ENCODE results near the gene AP3B1. TPM values are rescaled to one million over a fixed set of nuclear protein-coding genes. Genes with fewer than 3 reads are reported as not detected.

The AP3B1 gene
- total and polyA plus RNA-seq, 2 experiments from 2014 or later = 32.1 to 46.3 TPM

DNA sequence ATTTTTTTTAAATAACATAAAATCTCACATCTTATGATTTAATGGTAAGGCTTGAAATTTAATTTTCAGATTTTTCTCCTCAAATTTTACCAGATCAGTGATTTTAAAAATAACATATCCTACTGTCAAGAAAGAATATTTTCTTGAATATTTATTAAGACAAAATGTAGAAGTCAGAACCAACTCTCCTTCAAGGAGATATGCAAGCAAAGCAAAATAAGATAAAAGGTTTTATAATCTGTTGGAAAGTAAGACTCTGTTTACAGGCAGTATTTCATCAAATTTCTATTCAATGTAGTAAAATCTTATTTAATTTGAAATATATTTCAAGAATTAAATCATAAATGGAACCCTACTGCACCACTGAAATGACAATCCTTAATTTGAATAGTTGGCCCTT is 7.3 kb downstream of the AP3B1 start (continued):
- TF ChIP-seq, protein P1, sequence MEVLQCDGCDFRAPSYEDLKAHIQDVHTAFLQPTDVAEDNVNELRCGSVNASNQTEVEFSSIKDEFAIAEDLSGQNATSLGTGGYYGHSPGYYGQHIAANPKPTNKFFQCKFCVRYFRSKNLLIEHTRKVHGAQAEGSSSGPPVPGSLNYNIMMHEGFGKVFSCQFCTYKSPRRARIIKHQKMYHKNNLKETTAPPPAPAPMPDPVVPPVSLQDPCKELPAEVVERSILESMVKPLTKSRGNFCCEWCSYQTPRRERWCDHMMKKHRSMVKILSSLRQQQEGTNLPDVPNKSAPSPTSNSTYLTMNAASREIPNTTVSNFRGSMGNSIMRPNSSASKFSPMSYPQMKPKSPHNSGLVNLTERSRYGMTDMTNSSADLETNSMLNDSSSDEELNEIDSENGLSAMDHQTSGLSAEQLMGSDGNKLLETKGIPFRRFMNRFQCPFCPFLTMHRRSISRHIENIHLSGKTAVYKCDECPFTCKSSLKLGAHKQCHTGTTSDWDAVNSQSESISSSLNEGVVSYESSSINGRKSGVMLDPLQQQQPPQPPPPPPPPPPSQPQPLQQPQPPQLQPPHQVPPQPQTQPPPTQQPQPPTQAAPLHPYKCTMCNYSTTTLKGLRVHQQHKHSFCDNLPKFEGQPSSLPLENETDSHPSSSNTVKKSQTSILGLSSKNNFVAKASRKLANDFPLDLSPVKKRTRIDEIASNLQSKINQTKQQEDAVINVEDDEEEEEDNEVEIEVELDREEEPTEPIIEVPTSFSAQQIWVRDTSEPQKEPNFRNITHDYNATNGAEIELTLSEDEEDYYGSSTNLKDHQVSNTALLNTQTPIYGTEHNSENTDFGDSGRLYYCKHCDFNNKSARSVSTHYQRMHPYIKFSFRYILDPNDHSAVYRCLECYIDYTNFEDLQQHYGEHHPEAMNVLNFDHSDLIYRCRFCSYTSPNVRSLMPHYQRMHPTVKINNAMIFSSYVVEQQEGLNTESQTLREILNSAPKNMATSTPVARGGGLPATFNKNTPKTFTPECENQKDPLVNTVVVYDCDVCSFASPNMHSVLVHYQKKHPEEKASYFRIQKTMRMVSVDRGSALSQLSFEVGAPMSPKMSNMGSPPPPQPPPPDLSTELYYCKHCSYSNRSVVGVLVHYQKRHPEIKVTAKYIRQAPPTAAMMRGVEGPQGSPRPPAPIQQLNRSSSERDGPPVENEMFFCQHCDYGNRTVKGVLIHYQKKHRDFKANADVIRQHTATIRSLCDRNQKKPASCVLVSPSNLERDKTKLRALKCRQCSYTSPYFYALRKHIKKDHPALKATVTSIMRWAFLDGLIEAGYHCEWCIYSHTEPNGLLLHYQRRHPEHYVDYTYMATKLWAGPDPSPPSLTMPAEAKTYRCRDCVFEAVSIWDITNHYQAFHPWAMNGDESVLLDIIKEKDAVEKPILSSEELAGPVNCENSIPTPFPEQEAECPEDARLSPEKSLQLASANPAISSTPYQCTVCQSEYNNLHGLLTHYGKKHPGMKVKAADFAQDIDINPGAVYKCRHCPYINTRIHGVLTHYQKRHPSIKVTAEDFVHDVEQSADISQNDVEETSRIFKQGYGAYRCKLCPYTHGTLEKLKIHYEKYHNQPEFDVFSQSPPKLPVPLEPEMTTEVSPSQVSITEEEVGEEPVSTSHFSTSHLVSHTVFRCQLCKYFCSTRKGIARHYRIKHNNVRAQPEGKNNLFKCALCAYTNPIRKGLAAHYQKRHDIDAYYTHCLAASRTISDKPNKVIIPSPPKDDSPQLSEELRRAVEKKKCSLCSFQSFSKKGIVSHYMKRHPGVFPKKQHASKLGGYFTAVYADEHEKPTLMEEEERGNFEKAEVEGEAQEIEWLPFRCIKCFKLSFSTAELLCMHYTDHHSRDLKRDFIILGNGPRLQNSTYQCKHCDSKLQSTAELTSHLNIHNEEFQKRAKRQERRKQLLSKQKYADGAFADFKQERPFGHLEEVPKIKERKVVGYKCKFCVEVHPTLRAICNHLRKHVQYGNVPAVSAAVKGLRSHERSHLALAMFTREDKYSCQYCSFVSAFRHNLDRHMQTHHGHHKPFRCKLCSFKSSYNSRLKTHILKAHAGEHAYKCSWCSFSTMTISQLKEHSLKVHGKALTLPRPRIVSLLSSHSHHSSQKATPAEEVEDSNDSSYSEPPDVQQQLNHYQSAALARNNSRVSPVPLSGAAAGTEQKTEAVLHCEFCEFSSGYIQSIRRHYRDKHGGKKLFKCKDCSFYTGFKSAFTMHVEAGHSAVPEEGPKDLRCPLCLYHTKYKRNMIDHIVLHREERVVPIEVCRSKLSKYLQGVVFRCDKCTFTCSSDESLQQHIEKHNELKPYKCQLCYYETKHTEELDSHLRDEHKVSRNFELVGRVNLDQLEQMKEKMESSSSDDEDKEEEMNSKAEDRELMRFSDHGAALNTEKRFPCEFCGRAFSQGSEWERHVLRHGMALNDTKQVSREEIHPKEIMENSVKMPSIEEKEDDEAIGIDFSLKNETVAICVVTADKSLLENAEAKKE (CRISPR knock-in tag; IDR thresholded peaks at IDR 0.05) = no peak
- no peak for TF ChIP-seq EZH2 (IDR thresholded peaks at IDR 0.05; ENCODE audit: low read depth, unreplicated experiment)

DNA sequence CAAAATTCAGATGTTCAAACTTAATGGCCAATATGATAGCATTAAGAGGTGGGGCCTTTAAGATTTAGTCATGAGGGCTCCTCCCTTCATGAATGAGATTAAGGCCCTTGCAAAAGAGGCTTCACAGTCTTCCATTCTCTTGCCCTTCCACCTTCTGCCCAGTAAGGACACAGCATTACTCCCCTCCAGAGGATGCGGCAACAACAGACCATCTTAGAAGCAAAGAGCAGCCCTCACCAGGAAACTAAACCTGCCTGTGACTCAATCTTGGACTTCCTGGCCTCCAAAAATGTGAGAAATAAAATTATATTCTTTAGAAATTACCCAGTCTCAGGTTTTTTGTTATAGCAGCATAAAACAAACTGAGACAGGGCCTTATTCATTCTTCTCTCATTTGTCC is 8.2 kb downstream of the AP3B1 start:
- H3K27me3 ChIP-seq (ENCODE audit: insufficient read depth) = no peaks in the 10 kb centered on the region
- no peak for DNase-seq (ENCODE audit: low spot score)
- Mint-ChIP-seq H3K27ac (no peak overlapping the region), H3K4me3 (no peak overlapping the region), H3K36me3 (ENCODE audit: low read depth) (no peaks in the 10 kb centered on the region; the same call in 2 of the 3 replicates), H3K4me1 (peaks cover 22% of the 10 kb centered on the region), H3K27me3 (ENCODE audit: insufficient read depth, low read depth, poor library complexity) (no peaks in the 10 kb centered on the region), H3K9me3 (no peaks in the 10 kb centered on the region)
- no peaks in the 10 kb centered on the region for H3K9me2 ChIP-seq (ENCODE audit: insufficient read depth)
- H3K4me2 ChIP-seq = no peak overlapping the region
- no peak overlapping the region for H3K4me3 ChIP-seq
- no peaks in the 10 kb centered on the region for H3K36me3 ChIP-seq (ENCODE audit: insufficient read depth)
- no peaks in the 10 kb centered on the region for H3F3A ChIP-seq (replicated peaks; ENCODE audit: low read depth)
- H3K79me2 ChIP-seq (replicated peaks; ENCODE audit: insufficient read depth) = peaks cover 92% of the 10 kb centered on the region
- H2AFZ ChIP-seq = no peak overlapping the region
- peaks cover 34% of the 10 kb centered on the region for H4K20me1 ChIP-seq (replicated peaks; ENCODE audit: insufficient read depth)
- no peak overlapping the region for H3K27ac ChIP-seq (ENCODE audit: low read depth)
- ATAC-seq = no peak
- peaks cover 14% of the 10 kb centered on the region for H3K4me1 ChIP-seq (ENCODE audit: insufficient read depth)
- no peak for TF ChIP-seq ETS1 (IDR thresholded peaks at IDR 0.05)
- no peak for TF ChIP-seq ZNF331 (CRISPR knock-in tag; IDR thresholded peaks at IDR 0.05; ENCODE audit: low read depth)
- TF ChIP-seq, protein P2, sequence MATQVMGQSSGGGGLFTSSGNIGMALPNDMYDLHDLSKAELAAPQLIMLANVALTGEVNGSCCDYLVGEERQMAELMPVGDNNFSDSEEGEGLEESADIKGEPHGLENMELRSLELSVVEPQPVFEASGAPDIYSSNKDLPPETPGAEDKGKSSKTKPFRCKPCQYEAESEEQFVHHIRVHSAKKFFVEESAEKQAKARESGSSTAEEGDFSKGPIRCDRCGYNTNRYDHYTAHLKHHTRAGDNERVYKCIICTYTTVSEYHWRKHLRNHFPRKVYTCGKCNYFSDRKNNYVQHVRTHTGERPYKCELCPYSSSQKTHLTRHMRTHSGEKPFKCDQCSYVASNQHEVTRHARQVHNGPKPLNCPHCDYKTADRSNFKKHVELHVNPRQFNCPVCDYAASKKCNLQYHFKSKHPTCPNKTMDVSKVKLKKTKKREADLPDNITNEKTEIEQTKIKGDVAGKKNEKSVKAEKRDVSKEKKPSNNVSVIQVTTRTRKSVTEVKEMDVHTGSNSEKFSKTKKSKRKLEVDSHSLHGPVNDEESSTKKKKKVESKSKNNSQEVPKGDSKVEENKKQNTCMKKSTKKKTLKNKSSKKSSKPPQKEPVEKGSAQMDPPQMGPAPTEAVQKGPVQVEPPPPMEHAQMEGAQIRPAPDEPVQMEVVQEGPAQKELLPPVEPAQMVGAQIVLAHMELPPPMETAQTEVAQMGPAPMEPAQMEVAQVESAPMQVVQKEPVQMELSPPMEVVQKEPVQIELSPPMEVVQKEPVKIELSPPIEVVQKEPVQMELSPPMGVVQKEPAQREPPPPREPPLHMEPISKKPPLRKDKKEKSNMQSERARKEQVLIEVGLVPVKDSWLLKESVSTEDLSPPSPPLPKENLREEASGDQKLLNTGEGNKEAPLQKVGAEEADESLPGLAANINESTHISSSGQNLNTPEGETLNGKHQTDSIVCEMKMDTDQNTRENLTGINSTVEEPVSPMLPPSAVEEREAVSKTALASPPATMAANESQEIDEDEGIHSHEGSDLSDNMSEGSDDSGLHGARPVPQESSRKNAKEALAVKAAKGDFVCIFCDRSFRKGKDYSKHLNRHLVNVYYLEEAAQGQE (IDR thresholded peaks at IDR 0.05; ENCODE audit: unreplicated experiment) = no peak
- TF ChIP-seq NANOG (IDR thresholded peaks at IDR 0.05; ENCODE audit: borderline replicate concordance) = no peak

Data from GM23338 (cell line).